ENCODE measurements around the gene MORC3.
"Not testable (repeated sequence)": the region's sequence is repeated elsewhere in the genome, so short reads cannot be mapped to it uniquely, and the experiment has no call there.

The MORC3 gene

GRCh38 chr21:36385233-36386030 lies 65.4 kb downstream of the MORC3 start, which contains the start of gene CHAF1B:
Gene CHAF1B (plus strand): TSS chr21:36385392. CDS start chr21:36386137, 745 bp downstream.
- DNase-seq (ENCODE audit: low read depth in 3 of 3): peak; percentile 74 to 80 (median 74)

DNA sequence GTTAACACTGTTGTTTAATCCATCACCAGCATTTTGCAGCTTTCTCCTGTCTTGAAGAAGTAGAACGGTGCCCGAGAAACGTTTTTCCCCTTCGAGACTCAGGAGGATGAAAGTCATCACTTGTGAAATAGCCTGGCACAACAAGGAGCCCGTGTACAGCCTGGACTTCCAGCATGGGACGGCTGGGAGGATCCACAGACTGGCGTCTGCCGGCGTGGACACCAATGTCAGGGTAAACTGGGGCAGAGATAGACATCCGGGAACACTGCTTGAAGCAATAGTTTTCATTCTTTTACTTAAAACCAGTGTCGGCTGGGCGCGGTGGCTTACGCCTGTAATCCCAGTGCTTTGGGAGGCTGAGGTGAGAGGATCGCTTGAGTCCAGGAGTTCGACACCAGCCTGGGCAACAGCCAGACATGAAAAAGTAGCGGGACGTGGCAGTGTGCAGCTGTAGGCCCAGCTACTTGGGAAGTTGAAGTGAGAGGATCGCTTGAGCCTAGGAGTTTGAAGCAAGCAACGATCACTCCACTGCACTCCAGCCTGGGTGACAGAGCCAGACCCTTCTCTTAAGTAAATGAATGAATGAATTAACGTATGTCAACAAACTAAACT lies 66.1 kb downstream of the MORC3 start:
- DNase-seq (ENCODE audit: low read depth in 3 of 3): no peak

DNA sequence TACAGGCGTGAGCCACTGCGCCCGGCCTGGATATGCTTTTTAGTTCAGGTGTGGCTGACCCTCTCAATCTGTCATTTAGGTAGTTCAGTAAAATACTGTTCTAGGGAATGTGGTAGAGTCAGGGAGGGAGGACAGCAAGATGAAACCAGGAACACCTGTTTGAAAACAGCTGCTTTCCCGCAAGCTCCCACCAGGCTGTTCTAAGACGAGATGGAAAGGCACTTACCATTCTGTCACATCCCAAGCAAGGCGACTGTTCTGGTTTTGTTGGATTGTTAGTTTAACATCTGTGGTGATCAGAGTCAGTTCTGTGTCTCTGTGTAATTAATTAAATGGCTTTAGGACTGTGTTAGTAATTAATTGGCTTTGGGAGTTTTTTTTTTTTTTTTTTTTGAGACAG lies 68.1 kb downstream of the MORC3 start:
- no peak for DNase-seq (ENCODE audit: low read depth in 3 of 3)

DNA sequence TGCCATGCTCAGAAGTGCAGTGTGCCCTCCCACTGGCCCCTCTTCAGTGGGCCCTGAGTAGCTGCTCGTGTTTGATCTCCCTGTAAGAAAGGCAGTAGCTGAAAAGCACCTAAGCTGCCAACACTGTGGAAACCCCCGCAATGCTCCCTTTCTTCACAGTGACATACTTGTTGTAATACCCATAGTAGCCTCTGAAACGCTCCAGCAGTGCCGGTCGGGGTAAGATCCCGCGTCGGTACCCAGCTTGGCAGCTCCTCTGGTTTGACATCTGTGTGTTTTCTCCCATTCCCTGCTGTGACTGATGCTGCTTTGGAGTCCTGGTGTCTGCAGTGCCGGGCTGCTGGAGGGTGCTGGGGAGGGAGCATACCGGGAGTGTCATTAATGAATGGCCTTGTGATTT lies 68.8 kb downstream of the MORC3 start:
- DNase-seq (ENCODE audit: low read depth in 3 of 3): no peak

DNA sequence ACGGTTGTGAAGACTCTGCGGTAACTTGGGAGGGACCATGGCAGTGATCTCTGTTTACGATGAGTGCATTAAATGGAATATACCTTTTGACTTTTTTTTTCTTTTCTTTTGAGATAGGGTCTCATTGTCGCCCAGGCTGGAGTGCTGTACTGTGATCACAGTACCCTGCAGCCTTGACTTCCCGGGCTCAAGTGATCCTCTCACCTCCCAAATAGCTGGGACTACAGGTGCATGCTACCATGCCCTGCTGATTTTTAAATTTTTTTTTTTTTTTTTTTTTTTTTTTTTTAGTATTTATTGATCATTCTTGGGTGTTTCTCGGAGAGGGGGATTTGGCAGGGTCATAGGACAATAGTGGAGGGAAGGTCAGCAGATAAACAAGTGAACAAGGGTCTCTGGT lies 71.7 kb downstream of the MORC3 start:
- not testable (repeated sequence) for DNase-seq (ENCODE audit: low read depth in 3 of 3)

- no peak for DNase-seq (ENCODE audit: low read depth in 3 of 3)
Measured at GRCh38 chr21:36395353-36396111, 75.5 kb downstream of the MORC3 start.

DNA sequence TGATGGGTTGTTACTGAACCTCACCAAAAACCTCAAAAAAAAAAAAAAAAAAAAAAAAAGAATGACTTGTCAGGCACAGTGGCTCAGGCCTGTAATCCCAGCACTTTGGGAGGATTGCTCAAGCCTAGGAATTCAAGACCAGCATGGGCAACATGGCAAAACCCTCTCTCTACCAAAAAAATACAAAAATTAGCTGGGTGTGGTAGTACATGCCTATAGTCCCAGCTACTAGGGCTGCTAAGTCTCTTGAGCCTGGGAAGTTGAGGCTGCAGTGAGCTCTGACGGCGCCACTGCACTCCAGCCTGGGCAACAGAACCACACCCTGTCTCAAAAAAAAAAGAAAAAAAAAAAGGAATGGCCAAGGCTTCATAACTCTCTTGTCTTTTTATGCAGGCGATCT lies 76.3 kb downstream of the MORC3 start:
- DNase-seq (ENCODE audit: low read depth in 3 of 3): no peak

DNA sequence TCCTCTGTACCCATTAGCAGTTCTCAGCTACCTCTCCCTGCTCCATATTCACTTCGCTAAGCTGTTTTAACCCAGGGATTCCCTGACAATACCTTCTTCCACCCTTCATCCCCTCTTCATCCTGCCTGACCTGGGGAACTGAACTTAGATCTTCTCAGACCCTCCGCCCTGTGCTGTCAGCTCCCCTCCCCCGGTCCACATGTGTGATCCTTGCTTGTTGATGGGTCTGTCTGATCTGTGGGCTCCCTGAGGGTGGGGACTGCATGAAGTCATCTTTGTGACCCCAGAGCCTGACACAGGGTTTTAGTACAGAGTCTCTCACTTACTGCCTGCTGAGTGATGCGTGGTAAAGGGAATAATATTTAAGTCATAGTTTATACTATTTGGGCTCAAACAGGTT lies 77.0 kb downstream of the MORC3 start:
- DNase-seq (ENCODE audit: low read depth in 3 of 3): no peak

GRCh38 chr21:36397606-36398005 lies 77.6 kb downstream of the MORC3 start:
- DNase-seq (ENCODE audit: low read depth in 3 of 3): no peak

DNA sequence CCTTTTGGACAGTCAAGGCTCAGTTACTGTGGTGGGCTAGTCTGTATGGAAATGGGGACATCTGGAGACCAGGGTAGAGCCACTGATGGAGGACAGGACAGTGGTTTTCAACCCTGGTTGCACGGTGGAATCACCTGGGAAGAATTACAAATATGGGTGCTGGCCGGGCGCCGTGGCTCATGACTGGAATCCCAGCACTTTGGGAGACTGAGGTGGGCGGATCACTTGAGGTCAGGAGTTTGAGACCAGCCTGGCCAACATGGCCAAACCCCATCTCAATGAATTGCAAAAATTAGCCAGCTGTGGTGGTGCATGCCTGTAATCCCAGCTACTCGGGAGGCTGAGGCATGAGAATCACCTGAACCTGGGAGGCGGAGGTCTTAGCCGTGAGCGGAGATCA lies 79.7 kb downstream of the MORC3 start:
- not testable (repeated sequence) for DNase-seq (ENCODE audit: low read depth in 3 of 3)

- DNase-seq (ENCODE audit: low read depth in 3 of 3): no peak
Measured at GRCh38 chr21:36400719-36401118, 80.7 kb downstream of the MORC3 start.

DNA sequence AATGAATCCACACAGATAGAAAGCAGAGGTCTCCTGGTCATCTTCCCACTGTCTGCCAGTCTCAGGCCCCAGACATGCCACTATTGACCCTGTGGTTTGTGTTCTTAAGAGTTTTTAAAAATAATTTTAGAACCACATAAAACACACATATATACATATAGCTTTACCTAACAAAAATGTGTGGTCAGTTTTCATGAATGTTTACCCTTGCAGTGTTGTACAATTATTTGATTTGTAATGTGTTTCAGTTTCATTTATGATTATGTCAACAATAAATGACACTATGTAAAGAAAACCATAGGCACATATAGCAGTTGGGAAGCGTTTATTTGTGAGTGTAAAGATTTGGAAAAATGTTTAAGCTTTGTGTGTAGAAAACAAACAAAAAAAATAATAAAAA lies 82.3 kb downstream of the MORC3 start:
- no peak for DNase-seq (ENCODE audit: low read depth in 3 of 3)

DNA sequence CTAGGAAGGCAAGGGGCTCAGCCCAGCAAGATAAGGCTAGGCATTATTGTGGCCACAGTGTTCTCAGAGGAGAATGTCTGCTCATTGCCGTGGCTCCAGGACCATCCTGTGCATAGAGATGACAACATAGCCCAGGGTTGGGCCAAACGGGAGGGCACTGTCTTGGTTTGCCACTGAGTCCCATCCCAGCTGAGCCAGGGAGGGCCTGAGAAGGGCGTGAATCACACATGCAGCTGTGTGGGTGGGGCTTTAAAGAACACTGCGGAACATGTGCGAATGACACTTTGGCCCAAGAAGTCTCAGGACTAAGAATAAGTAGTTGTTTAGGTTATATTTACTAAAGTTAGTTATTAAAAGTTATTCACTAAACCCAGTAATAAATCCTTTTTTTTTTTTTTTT lies 83.7 kb downstream of the MORC3 start:
- DNase-seq (ENCODE audit: low read depth in 3 of 3): no peak

- no peak for DNase-seq (ENCODE audit: low read depth in 3 of 3)
Measured at GRCh38 chr21:36408568-36408967, 88.6 kb downstream of the MORC3 start.

- DNase-seq (ENCODE audit: low read depth in 3 of 3): no peak
Measured at GRCh38 chr21:36411301-36411700, 91.3 kb downstream of the MORC3 start.

DNA sequence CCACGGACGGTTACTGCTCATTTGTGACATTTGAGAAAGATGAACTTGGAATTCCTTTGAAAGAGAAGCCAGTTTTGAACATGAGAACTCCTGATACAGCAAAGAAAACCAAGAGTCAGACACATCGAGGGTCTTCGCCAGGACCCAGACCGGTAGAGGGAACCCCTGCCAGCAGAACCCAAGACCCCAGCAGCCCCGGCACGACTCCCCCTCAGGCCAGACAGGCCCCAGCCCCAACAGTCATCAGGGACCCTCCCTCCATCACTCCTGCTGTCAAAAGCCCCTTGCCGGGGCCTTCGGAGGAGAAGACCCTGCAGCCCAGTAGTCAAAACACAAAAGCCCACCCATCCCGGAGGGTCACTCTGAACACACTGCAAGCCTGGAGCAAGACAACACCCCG lies 92.9 kb downstream of the MORC3 start:
- DNase-seq (ENCODE audit: low read depth in 3 of 3): no peak

- DNase-seq (ENCODE audit: low read depth in 3 of 3): no peak
Measured at GRCh38 chr21:36415375-36415774, 95.4 kb downstream of the MORC3 start.

- no peak for DNase-seq (ENCODE audit: low read depth in 3 of 3)
Measured at GRCh38 chr21:36419241-36419640, 99.2 kb downstream of the MORC3 start.

GRCh38 chr21:36419996-36420395 lies 100.0 kb downstream of the MORC3 start:
- no peak for DNase-seq (ENCODE audit: low read depth in 3 of 3)

- no peak for DNase-seq (ENCODE audit: low read depth in 3 of 3)
Measured at GRCh38 chr21:36420571-36421339, 100.8 kb downstream of the MORC3 start.

- DNase-seq (ENCODE audit: low read depth in 3 of 3): no peak
Measured at GRCh38 chr21:36422279-36423098, 102.5 kb downstream of the MORC3 start.
